SU-DHL-6 (cell line): ENCODE measurements around the gene PIP5K1B.

Experiments
- H2AFZ ChIP-seq: fragments of 200-600 bp; sonication (generic); 2 replicates; pipeline ENCODE4 v1.6.1; 2014; ENCODE audit warnings: low read depth, mild to moderate bottlenecking, moderate library complexity, mixed read lengths, antibody characterized with exemption, low read length; ENCODE audit not compliant: severe bottlenecking
- H3F3A ChIP-seq: fragments of 200-600 bp; shearing (Covaris generic); 2 replicates; pipeline ENCODE4 v1.6.0; 2016; ENCODE audit warnings: antibody characterized with exemption, mild to moderate bottlenecking; ENCODE audit not compliant: insufficient read depth
- H3K27ac ChIP-seq: fragments of 200-600 bp; sonication (generic); 2 replicates; pipeline ENCODE4 v1.5.1; 2016; ENCODE audit warnings: low read depth, mild to moderate bottlenecking, low read length, moderate library complexity, mixed read lengths
- H3K27me3 ChIP-seq: fragments of 200-600 bp; sonication (generic), shearing (Covaris generic); 2 replicates; pipeline ENCODE4 v1.6.0; 2014; ENCODE audit warnings: mild to moderate bottlenecking, low read length
- H3K36me3 ChIP-seq: fragments of 200-600 bp; sonication (generic); 2 replicates; pipeline ENCODE4 v1.6.1; 2014; ENCODE audit warnings: mild to moderate bottlenecking, low read length, mixed read lengths
- H3K4me2 ChIP-seq: fragments of 300-600, 200-600 bp; shearing (Covaris generic), sonication (generic); 2 replicates; pipeline ENCODE4 v1.6.0; 2014; ENCODE audit warnings: low read length, low read depth, mild to moderate bottlenecking; ENCODE audit not compliant: poor library complexity, severe bottlenecking
- H3K4me3 ChIP-seq: fragments of 200-600 bp; sonication (generic); 2 replicates; pipeline ENCODE4 v1.5.1; 2014; ENCODE audit warnings: antibody characterized with exemption, low read length, mild to moderate bottlenecking, mixed read lengths; ENCODE audit not compliant: insufficient read depth, poor library complexity, severe bottlenecking
- H3K79me2 ChIP-seq: fragments of 200-600 bp; sonication (generic); 2 replicates; pipeline ENCODE4 v1.6.1; 2014; ENCODE audit warnings: mild to moderate bottlenecking, low read length, moderate library complexity; ENCODE audit not compliant: insufficient read depth
- H3K9ac ChIP-seq: fragments of 200-600 bp; sonication (generic); 2 replicates; pipeline ENCODE4 v1.7.0; 2014; ENCODE audit warnings: mild to moderate bottlenecking, low read length
- H3K9me2 ChIP-seq: fragments of 200-600 bp; sonication (generic); replicated peaks from 2 replicates; pipeline ENCODE4 v1.6.1; 2014; ENCODE audit warnings: low read length; ENCODE audit not compliant: insufficient read depth
- H3K9me3 ChIP-seq: fragments of 200-600 bp; sonication (generic); 2 replicates; pipeline ENCODE4 v1.6.1; 2014; ENCODE audit warnings: low read length, mixed read lengths; ENCODE audit not compliant: insufficient read depth
- H4K20me1 ChIP-seq: fragments of 200-600 bp; sonication (generic); 2 replicates; pipeline ENCODE4 v1.6.1; 2014; ENCODE audit warnings: low read depth, mild to moderate bottlenecking, antibody characterized with exemption, low read length, moderate library complexity, mixed read lengths
- CTCF ChIP-seq: fragments of 200-600 bp; sonication (generic); IDR thresholded peaks from one replicate; pipeline ENCODE4 v1.5.1; 2017; ENCODE audit warnings: antibody characterized with exemption, mild to moderate bottlenecking, low read length, moderate library complexity; ENCODE audit not compliant: insufficient read depth, poor library complexity, severe bottlenecking
- EZH2phosphoT487 ChIP-seq: fragments of 200-600 bp; sonication (generic), shearing (Covaris generic); conservative IDR thresholded peaks from 2 replicates; pipeline ENCODE4 v1.6.1; 2018; ENCODE audit warnings: mild to moderate bottlenecking, antibody characterized with exemption, low read length, moderate library complexity, mixed read lengths

The PIP5K1B gene

GRCh38 chr9:68925175-68925574 is 220.1 kb downstream of the PIP5K1B start:
- H3K27ac ChIP-seq, result no peak overlapping the region
- H3K9me3 ChIP-seq, result no peaks in the 10 kb centered on the region
- no peaks in the 10 kb centered on the region for H3K79me2 ChIP-seq
- no peak overlapping the region for H2AFZ ChIP-seq
- H3K4me3 ChIP-seq, result no peak overlapping the region
- no peak for TF ChIP-seq CTCF
- TF ChIP-seq EZH2phosphoT487, result no peak
- H3F3A ChIP-seq, result no peaks in the 10 kb centered on the region
- H3K4me2 ChIP-seq, result no peak overlapping the region
- no peaks in the 10 kb centered on the region for H3K9me2 ChIP-seq
- no peaks in the 10 kb centered on the region for H4K20me1 ChIP-seq
- H3K9ac ChIP-seq, result no peak overlapping the region
- no peaks in the 10 kb centered on the region for H3K36me3 ChIP-seq
- no peaks in the 10 kb centered on the region for H3K27me3 ChIP-seq

GRCh38 chr9:68927165-68927564 is 222.1 kb downstream of the PIP5K1B start:
- Histone ChIP-seq H3K36me3 (no peaks in the 10 kb centered on the region), H2AFZ (no peak overlapping the region), H3K9me3 (no peaks in the 10 kb centered on the region), H4K20me1 (no peaks in the 10 kb centered on the region), H3K9me2 (no peaks in the 10 kb centered on the region), H3K79me2 (no peaks in the 10 kb centered on the region), H3K9ac (no peak overlapping the region), H3K27ac (no peak overlapping the region), H3K4me3 (no peak overlapping the region), H3K27me3 (no peaks in the 10 kb centered on the region), H3K4me2 (no peak overlapping the region), H3F3A (no peaks in the 10 kb centered on the region)
- TF ChIP-seq EZH2phosphoT487, result no peak

GRCh38 chr9:68931821-68932220 is 226.8 kb downstream of the PIP5K1B start:
- H3F3A ChIP-seq, result no peaks in the 10 kb centered on the region
- no peak overlapping the region for H3K27ac ChIP-seq
- no peak overlapping the region for H3K4me2 ChIP-seq
- H4K20me1 ChIP-seq, result no peaks in the 10 kb centered on the region
- no peak overlapping the region for H3K4me3 ChIP-seq
- H3K36me3 ChIP-seq, result no peaks in the 10 kb centered on the region
- H3K9me3 ChIP-seq, result no peaks in the 10 kb centered on the region
- TF ChIP-seq CTCF (no peak), EZH2phosphoT487 (no peak)
- H2AFZ ChIP-seq, result no peak overlapping the region
- H3K79me2 ChIP-seq, result no peaks in the 10 kb centered on the region
- no peak overlapping the region for H3K9ac ChIP-seq
- no peaks in the 10 kb centered on the region for H3K27me3 ChIP-seq
- H3K9me2 ChIP-seq, result no peaks in the 10 kb centered on the region

- no peaks in the 10 kb centered on the region for H3F3A ChIP-seq
- H3K27me3 ChIP-seq, result no peaks in the 10 kb centered on the region
- no peak overlapping the region for H3K9ac ChIP-seq
- no peaks in the 10 kb centered on the region for H3K79me2 ChIP-seq
- H4K20me1 ChIP-seq, result no peaks in the 10 kb centered on the region
- no peak overlapping the region for H3K4me3 ChIP-seq
- H3K27ac ChIP-seq, result no peak overlapping the region
- no peak overlapping the region for H2AFZ ChIP-seq
- no peaks in the 10 kb centered on the region for H3K9me3 ChIP-seq
- no peak overlapping the region for H3K4me2 ChIP-seq
- H3K9me2 ChIP-seq, result no peaks in the 10 kb centered on the region
- no peaks in the 10 kb centered on the region for H3K36me3 ChIP-seq
- TF ChIP-seq EZH2phosphoT487, result no peak
- TF ChIP-seq CTCF, result no peak
Observed at GRCh38 chr9:68932458-68932857, 227.4 kb downstream of the PIP5K1B start.
